NB4 (cell line): ENCODE measurements around the gene TCEA3.

Experiments used
- MYC ChIP-seq: IDR thresholded peaks from 2 replicates; pipeline ENCODE4 v1.6.1; 2011; ENCODE audit warnings: low read depth, low read length
- POLR2A ChIP-seq: IDR thresholded peaks from 2 replicates; pipeline ENCODE4 v1.6.1; 2011; ENCODE audit warnings: mild to moderate bottlenecking; ENCODE audit not compliant: insufficient read length; ENCODE audit errors: extremely low read depth
- TF ChIP-seq, protein P1 (sequence below): IDR thresholded peaks from 2 replicates; pipeline ENCODE4 v1.6.1; 2011; ENCODE audit warnings: low read depth, low read length
- TF ChIP-seq, protein P2 (sequence below): IDR thresholded peaks from one replicate; pipeline ENCODE4 v1.5.1; 2012; ENCODE audit warnings: low read depth, low read length

DNA sequence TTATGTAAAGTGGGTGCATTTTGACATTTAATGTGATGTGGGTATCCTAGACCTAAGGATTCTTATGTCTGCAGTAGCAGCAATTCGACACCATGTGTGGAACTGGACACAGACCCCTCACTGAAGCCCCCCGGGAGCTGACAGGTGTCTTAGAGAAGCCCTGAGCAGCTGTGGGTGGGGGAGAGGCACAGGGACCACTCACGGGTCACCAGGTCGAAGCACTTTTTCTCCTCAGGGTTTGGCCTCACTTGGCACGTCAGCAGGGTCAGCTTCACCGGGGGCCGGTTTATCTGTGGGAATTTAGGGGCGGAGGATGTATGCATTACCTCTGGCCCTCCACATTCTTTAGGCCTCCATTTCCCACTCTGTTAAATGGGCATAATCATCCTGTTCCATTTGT lies 14.0 kb upstream of the TCEA3 start:
- TF ChIP-seq, protein P1, sequence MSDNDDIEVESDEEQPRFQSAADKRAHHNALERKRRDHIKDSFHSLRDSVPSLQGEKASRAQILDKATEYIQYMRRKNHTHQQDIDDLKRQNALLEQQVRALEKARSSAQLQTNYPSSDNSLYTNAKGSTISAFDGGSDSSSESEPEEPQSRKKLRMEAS, result no peak
- TF ChIP-seq, protein P2, sequence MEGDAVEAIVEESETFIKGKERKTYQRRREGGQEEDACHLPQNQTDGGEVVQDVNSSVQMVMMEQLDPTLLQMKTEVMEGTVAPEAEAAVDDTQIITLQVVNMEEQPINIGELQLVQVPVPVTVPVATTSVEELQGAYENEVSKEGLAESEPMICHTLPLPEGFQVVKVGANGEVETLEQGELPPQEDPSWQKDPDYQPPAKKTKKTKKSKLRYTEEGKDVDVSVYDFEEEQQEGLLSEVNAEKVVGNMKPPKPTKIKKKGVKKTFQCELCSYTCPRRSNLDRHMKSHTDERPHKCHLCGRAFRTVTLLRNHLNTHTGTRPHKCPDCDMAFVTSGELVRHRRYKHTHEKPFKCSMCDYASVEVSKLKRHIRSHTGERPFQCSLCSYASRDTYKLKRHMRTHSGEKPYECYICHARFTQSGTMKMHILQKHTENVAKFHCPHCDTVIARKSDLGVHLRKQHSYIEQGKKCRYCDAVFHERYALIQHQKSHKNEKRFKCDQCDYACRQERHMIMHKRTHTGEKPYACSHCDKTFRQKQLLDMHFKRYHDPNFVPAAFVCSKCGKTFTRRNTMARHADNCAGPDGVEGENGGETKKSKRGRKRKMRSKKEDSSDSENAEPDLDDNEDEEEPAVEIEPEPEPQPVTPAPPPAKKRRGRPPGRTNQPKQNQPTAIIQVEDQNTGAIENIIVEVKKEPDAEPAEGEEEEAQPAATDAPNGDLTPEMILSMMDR, result no peak
- TF ChIP-seq MYC (no peak), POLR2A (no peak)
